ENCODE data around the gene ATG13. TPM values are rescaled to one million over a fixed set of nuclear protein-coding genes. Genes with fewer than 3 reads are reported as not detected.

ATG13 gene
- total and polyA plus RNA-seq, 2 of the 8 experiments (the other 6 are each of a cell fraction or from before 2014, with no cell fraction given) = 65.0 to 77.4 TPM

- TF ChIP-seq CHD7 (IDR thresholded peaks at IDR 0.05; ENCODE audit: insufficient replicate concordance, low read length) (no peak), POLR2A (IDR thresholded peaks at IDR 0.05; ENCODE audit: control extremely low read depth in 1 of 2, low read depth in 2 of 2, low read length in 2 of 2) (no peak), TAF7 (optimal IDR thresholded peaks at IDR 0.05; ENCODE audit: borderline replicate concordance, low read depth, low read length) (no peak), GABPA (IDR thresholded peaks at IDR 0.05; ENCODE audit: borderline replicate concordance, insufficient read depth, low read length) (no peak), CBX5 (IDR thresholded peaks at IDR 0.05; ENCODE audit: low read depth, low read length) (no peak), CHD2 (IDR thresholded peaks at IDR 0.05; ENCODE audit: low read length) (no peak), RFX5 (IDR thresholded peaks at IDR 0.05; ENCODE audit: borderline replicate concordance, low read depth, low read length) (no peak), PHF8 (conservative IDR thresholded peaks at IDR 0.05; ENCODE audit: low read depth, low read length) (no peak)
Observed at GRCh38 chr11:46722566-46723358, 105.4 kb downstream of the ATG13 start (continued).

Measured in H1 (cell line).